ENCODE results near the gene TIMM8B.
"Not testable (repeated sequence)": the region's sequence is repeated elsewhere in the genome, so short reads cannot be mapped to it uniquely, and the experiment has no call there.

Gene TIMM8B, protein sequence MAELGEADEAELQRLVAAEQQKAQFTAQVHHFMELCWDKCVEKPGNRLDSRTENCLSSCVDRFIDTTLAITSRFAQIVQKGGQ

DNA sequence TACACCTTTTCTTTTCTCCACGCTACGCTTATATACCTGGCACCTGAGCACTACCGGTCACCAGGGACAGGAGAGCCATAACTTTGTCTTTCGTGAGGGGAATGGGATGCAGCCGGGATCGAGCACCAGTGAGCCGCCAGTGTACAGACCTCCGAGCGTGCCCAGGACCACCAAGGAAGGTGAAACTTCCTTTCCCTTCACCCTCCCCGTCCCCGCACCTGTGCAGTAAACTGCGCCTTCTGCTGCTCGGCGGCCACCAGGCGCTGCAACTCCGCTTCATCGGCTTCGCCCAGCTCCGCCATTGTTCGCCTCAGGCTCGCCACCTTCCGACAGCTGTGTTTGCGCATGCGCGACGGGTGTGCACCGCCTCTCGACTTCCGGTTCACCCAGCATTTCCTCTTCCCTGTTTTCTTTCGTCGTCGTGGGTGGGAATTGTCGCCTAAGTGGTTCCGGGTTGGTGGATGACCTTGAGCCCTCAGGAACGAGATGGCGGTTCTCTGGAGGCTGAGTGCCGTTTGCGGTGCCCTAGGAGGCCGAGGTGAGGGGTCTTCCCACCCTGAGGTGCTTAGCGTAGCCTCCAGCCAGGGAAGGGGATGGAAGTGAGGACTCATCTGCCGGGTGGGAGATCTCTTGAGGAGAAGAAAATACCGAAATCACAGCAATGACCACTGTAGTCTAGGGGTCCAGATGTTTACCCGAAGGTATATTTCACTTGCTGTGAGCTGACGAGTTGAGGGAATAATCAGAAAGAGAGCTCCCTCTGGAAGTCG is at the start of gene TIMM8B, which contains the start of gene SDHD:
Gene TIMM8B, minus strand, starts transcription at position 335 of the 770 bp plus-strand sequence. Its CDS starts 33 bp downstream, at position 302.
Gene SDHD, plus strand, starts transcription at position 452 of the 770 bp plus-strand sequence. Its CDS starts 35 bp downstream, at position 487.
- DNase-seq (ENCODE audit: low read depth in 2 of 2) = peak; percentile 89 to 91

DNA sequence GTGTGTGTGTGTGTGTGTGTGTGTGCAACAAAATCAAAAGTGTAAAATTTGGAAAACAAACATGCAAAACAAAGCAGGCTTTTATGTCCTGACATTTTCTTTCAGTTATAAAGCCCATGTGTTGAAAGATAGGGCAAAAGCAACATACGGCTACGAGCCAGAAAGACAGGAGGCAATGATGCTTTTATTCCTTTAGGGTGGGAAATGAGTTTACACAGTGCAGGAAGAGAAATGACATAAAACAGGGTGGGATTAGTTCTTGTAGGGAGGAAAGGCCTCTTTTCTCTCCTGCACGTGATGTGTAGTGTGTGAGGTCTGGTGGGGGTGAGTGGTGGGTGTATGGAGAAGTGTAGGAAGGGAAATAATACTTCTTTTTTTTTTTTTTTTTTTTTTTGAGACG is 47.9 kb upstream of the TIMM8B start:
- DNase-seq (ENCODE audit: low read depth in 2 of 2) = no peak

DNA sequence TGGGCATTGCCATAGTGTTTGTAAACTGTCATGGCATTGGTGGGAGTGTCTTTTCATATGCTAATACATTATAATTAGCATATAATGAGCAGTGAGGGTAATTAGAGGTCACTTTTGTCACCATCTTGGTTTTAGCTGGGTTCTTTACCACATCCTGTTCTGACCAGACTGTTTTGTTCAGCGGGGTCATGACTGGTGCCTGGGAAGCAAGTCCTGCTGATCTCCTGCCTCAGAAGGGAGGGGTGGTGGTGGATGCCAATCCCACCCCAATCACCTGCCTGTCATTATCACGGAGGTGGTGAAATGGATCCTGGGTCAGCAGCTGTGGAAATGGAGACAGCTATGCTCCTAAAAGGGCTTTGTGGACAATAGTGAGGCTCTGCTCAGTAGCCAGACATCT is 46.2 kb upstream of the TIMM8B start:
- DNase-seq (ENCODE audit: low read depth in 2 of 2) = no peak

DNA sequence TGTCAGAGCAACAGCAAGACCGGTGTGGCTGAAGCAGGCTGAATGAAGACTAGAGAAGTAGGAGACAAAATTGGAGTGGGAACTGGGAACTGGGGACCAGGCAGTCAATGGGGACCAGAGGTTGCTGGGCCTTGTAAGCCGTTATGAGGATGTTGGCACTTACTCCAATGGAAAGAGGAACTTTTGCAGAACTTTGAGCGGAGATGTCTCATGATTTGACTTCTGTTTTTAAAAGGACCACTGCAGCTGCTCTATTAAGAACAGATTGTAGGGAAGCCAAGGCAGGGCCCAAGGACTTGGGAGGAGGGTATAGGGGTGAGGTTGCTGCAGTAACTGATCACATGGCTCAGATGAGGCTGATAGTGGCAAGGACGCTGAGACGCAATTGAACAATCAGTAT is 43.1 kb upstream of the TIMM8B start:
- no peak for DNase-seq (ENCODE audit: low read depth in 2 of 2)

DNA sequence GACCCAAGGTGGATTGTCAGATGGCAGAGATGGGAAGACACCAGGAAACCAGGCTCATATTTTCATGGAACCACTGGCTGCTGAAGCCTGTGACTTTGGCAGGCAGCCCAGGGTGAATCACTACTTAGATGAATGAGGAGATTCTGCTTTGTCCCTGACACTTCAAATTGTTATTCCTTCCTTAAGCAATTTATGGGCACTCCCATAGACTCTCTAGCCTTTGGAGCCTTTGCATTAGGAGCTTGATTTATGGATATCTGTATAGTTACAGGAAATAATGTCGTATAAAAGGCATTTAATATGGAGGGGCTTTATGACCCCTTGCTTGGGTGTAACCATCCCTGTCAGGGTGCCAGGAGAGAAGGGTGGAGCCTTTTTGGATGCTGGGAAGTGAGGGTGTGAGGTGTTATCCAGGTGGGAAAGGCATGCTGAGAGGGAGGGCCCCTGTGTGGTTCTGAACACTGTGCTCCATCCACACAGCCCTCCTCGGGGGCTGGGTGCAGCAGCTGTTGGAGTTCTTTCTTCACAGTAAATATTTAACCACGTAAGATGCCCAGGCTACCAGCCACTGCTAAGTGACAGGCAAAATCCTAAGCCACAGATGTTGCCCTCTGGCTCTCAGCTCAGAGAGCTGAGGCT is 42.0 kb upstream of the TIMM8B start:
- no peak for DNase-seq (ENCODE audit: low read depth in 2 of 2)

DNA sequence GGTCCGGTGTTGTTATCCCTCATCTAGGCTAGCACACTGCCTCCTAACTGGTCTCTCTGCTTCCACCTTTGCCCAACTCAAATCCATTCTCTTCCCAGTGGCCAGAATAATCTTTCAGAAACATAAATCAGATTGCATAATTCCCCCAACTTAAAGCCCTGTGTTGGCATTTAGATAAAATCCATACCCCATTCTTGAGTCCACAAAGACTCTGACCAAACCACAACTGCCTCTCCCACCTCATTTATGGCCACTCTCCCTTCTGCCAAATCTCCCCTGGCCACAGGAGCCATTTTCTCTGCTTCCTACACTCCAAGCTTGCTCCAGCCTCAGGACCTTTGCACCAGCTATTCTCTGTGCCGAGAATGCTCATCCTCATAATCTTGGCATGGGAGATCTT is 40.5 kb upstream of the TIMM8B start:
- no peak for DNase-seq (ENCODE audit: low read depth in 2 of 2)

DNA sequence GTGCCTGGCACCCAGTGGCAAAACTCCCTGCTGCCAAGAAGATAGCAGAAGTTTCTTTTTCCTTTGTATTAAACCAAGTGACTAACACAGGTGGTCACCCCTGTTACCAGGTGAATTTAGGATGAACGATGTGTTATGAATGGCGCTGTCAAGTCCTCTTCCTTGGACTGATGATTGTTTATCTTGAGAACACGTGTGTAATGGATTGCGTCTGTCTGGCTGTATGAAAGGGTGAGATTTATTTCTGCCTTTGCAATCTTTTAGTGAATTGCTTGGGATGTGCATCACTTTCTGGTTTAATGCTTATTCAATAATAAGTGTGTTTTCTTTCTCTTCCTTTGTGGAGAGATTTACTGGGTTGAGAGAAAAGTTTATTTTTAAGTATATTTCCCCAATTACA is 36.6 kb upstream of the TIMM8B start:
- DNase-seq (ENCODE audit: low read depth in 2 of 2) = no peak

DNA sequence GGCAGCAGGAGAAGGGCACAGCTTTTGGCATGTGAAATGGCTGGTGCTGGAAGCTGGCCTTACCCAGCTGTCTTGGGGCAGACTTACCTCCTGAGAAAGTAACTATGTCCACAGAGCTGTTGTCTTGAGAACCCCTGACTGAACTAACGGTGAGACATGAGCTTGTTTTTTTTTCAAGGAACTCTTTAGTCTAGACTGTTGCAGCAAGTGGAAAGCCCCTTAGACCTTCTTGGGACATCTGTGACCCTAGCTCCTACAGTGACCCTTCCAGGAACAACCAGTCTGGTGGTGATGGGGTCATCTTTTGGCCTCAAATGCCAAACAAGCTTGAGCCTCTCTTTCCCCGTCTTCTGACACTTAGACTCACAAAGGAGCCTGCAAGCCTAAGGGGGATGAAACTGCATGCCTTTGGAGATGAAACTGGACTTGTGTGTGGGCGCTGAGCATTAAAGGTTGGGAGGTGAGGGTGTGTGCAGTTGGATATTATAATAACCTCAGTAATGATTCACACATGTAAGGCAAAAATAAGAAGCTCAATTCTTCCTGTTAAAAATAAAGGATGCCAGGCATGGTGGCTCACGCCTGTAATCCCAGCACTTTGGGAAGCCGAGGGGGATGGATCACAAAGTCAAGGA is 35.5 kb upstream of the TIMM8B start:
- no peak for DNase-seq (ENCODE audit: low read depth in 2 of 2)

DNA sequence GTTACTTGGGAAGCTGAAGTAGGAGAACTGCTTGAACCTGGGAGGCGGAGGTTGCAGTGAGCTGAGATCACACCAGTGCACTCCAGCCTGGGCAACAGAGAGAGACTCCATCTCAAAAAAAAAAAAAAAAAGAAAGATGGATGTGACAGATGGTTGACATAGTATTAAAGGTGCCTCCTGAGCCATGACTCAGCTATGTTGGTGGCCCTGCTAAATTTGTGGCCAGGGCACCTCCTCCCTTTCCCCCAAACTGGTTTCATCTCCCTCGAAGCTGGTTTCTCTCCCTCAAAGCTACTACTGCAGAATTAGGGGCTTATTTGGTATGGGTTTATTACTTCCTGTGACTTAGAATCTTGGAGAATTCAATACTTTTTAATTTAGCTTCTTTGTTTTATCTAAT is 31.6 kb upstream of the TIMM8B start:
- DNase-seq (ENCODE audit: low read depth in 2 of 2) = no peak

DNA sequence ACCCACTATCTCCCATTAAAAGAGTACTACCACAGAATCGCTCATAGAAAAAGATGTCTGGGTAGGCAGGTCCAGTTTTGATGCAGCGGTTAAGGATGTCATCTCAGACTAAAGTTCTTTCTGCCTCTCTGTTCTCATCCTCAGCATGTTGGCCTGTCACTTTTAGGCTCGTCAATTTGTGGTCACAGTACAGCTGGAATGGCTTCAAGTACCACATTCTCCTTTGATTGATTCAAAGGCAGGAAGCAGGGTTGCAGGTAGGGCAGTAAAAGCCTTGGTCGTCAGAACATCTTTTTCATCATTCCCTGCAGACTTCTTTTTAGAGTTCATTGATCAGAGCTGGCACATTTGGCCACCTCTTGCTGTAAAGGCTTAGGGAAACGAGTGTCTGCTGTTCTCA is 28.8 kb upstream of the TIMM8B start:
- DNase-seq (ENCODE audit: low read depth in 2 of 2) = no peak

DNA sequence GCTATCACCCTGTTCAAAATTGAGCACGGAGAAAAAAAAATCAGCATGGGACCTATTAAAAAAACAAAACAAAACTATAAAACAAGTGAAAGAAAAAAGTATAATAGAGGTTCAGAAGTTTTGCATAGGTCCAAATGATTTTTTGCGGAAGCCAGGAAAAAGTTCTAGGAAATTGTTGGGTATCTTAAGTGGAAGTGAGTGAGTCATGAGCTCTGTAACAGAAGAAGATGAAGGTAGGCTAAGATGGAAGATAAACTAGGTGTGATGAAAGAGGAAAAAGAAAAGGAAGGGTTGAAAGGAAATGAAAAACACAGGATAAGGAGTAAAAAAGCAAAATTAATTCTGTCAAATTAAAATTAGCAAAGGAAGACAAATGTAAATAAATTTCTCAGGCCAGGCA is 27.9 kb upstream of the TIMM8B start:
- no peak for DNase-seq (ENCODE audit: low read depth in 2 of 2)

DNA sequence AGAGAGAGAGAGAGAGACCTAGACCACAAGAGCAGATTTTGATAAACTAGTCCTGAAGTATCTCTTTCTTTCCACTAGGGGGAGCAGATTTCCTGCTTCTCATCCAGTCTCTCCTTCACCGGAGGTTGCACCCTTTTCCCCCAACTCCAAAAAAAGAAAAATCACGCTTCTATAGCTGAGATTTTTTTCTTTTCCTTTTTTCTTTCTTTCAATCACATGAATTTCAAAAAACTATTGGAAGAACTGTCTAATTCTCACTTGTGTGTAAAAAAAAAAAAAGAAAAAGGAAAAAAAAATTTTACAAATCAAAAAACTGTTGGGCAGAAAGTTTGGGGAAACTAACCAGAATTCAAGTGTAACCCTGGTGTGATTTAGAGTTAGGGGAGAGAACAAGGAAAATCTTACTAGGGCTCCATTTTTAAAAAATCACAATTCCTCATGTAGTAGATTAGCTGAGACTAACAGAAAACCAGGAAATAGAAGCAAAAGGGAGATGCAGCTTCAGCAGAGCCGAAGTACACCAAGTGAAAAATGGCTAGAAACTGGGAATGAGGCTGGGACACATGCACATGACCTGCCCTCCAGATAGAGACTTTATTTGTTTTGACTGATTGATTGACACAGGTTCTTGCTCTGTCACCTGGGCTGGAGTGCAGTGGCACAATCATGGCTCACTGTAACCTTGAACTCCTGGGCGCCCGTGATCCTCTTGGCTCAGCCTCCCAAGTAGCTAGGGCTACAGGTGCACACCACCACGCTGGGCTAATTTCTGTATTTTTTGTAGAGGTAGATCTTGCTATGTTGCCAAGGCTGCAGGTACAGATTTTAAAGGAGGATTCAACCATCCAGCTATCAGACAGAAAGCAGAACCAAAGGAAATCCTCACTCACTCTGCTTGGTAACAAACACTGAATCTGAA is 27.2 kb upstream of the TIMM8B start:
- no peak for DNase-seq (ENCODE audit: low read depth in 2 of 2)

DNA sequence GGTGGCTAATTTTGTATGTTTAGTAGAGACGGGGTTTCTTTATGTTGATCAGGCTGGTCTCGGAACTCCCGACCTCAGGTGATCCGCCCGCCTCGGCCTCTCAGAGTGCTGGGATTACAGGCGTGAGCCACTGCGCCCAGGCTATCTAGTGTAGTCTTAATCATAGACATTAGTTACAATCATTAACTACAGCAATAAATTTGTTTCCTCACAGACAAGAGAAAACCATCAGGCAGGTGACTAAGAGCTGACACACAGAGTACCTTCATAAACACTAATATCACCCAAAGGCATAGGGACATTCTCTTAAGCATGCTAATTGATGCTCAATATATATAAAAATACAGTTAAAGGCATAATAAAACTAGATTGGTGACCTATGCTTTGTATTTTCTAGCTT is 19.5 kb upstream of the TIMM8B start:
- no peak for DNase-seq (ENCODE audit: low read depth in 2 of 2)

DNA sequence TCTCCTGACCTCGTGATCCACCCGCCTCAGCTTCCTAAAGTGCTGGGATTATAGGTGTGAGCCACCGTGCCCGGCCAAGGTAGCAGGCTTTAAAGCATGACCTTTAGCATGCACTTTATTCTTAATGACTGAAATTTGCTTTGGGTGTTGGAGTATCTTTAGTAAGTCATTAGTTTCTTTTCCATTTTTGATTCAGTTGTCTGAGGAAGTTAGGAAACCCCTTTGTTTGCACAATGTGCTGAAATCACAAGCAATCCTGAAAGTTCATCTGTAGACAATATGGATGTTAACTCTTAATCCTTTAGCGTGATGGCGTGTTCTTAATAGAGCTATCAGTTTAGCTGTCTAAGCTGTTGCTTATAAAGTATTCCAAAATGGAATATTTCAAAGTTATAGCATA is 16.9 kb upstream of the TIMM8B start:
- DNase-seq (ENCODE audit: low read depth in 2 of 2) = no peak

DNA sequence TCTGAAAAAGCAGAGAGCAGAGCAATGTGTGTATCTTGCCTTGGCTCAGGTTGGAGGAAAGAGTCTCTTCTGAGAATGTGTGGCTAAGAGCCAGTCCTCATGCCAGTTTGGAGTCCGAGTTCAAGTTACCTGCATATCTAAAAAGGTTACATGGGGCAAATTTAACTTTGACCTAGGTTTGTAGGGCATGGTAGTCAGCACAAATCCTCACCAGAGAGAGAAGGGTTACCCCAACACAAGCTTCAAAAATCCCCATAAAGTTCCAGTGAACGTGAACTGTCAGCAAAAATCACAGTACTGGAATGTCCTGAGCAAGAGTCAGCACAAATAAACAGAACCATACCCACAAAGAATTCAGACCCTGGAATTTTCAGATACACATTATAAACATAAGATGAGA is 13.9 kb upstream of the TIMM8B start:
- DNase-seq (ENCODE audit: low read depth in 2 of 2) = no peak

DNA sequence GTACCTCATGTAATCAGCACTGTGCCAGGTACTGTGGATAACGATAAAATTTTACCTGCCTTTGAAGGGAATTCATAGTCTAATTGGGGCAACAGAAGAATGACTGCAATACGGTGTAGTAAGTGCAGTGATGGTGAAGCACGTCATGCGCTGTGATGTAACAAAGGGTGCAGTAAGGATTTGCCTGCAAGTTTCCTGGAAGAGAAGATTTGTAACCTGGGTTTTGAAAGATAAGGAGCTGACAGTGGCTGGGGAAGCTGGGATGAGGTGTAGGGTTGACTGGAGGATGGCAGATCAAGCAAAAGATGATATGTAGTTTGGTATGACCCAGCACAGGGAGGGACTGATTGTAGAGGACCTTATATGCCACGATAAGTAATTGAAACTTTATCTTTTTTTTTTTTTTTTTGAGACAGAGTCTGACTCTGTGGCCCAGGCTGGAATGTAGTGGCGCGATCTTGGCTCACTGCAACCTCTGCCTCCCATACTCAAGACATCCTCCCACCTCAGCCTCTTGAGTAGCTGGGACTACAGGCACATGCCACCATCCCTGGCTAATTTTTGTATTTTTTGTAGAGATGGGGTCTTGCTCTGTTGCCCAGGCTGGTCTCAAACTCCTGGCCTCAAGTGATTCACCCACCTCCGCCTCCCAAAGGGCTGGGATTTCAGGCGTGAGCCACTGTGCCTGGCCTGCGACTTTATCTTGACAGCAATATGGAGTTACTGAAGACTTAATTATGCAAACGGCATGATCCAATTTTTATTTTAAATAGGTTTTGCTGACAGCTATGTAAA is 11.4 kb upstream of the TIMM8B start:
- no peak for DNase-seq (ENCODE audit: low read depth in 2 of 2)

DNA sequence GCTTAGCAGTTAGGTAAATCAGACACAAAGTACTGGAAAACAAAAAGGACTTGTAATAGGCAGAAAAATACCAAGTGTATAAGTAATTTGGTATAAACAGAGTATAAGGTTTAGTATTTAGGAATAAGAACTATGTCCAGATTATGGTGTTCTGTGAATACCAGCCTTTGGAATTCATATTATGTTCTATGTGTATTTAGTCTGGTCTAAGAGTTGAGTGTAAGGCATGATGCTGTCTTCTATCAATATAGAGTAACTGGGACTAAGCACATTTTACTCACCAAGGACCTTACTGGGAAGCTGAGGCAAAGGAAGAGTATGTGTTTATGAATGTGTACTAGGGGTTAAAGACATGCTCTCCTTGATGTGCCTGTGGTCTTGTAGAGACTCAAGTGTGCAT is 9.6 kb upstream of the TIMM8B start:
- DNase-seq (ENCODE audit: low read depth in 2 of 2) = no peak

DNA sequence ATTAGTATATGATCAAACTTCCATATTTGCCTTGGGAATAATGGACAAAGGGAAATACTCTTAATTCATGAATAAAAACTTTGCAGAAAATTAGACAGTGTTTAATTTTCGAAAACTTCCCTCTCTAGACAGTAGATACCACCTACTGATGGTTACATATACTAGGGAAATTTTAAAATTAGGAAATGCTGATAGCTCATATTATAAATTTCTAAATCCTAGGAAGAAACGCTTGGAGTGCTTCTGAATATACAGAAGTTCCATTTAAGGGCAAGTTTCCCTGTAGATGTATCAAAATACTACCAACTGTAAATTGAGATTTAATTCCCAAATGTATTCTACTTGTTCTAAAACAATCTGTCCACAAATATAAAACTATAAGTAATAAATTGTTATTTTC is 8.7 kb upstream of the TIMM8B start:
- DNase-seq (ENCODE audit: low read depth in 2 of 2) = not testable (repeated sequence)

DNA sequence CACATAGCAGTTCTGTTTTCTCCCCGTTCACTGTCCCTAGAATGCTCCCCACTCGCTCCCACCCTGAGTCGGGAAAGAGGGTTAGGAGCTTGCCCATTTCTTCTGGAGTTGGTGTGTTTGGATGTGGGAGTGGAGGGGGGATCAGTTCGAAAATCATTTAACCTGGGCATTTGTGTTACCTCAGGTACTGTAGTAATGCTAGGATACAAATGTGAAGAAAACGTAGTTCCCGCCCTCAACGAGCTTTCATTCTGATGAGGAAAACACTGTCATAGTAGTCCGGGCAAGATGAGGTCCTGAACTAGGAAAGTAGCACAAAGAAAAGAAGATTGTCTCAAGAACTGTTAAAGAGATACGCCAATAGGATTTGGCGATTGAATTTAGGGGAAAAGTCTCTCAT is 656 bp upstream of the TIMM8B start:
- DNase-seq (ENCODE audit: low read depth in 2 of 2) = no peak

DNA sequence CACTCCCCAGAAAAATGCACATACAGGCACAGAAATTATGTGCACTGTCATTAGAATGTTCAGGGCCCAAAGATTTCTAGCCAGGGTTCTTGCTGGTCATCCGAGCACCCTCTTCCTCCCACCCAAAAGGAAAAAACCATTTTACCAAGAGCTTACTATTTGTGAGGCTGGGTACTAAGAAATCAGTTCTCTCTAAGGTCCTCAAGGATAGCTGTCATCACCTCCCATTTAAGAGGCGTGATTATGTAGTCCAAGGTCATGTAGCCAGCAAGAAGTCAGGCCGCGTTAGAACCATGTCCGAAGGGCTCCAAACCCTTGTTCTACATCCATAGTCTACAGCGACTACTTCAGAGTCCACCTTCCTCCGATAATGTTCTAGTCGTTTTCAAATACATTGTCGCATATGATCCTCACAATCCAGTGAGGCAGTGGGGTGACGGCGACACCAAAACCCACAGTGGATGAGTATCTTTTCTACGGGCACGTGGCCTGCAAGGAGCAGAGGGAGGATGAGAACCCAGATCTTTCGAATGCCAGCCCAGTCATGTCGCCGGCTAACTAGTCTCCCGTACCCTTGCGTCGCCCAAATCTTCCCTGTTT is 634 bp downstream of the TIMM8B start:
- peak in 1 of 2 donors; percentile 2 for DNase-seq (ENCODE audit: low read depth in 2 of 2)

All from stimulated activated CD8-positive, alpha-beta memory T cell treated with anti-CD3 and anti-CD28 coated beads, Interleukin-15, amount 100 ng/mL, for 4 hours (primary cell).